CD4-positive, alpha-beta T cell treated with Interleukin-17A for 1 hour (primary cell): Measurements from ENCODE around the gene APOM.

ENCODE experiments used
- DNase-seq: peaks from one replicate; pipeline ENCODE4 v3.0.0-alpha.2; 2020

The APOM gene

GRCh38 chr6:31686483-31686882 lies 30.8 kb downstream of the APOM start:
- DNase-seq: no peak

GRCh38 chr6:31687321-31687720 lies 31.6 kb downstream of the APOM start:
- no peak for DNase-seq

GRCh38 chr6:31687860-31688693 lies 32.4 kb downstream of the APOM start:
- DNase-seq: no peak

GRCh38 chr6:31689249-31690110 lies 33.8 kb downstream of the APOM start:
- no peak for DNase-seq

GRCh38 chr6:31690231-31691077 lies 34.8 kb downstream of the APOM start:
- no peak for DNase-seq

- DNase-seq: no peak
Measured at GRCh38 chr6:31691078-31691463, 35.4 kb downstream of the APOM start.

GRCh38 chr6:31691564-31692108 lies 35.9 kb downstream of the APOM start:
- DNase-seq: no peak

- no peak for DNase-seq
Measured at GRCh38 chr6:31692353-31692752, 36.7 kb downstream of the APOM start.

- no peak for DNase-seq
Measured at GRCh38 chr6:31692886-31693285, 37.2 kb downstream of the APOM start.

- DNase-seq: no peak
Measured at GRCh38 chr6:31693535-31693934, 37.8 kb downstream of the APOM start.

GRCh38 chr6:31697555-31697954 lies 41.9 kb downstream of the APOM start:
- DNase-seq: no peak

GRCh38 chr6:31700740-31701401 lies 45.2 kb downstream of the APOM start:
- no peak for DNase-seq

GRCh38 chr6:31701666-31702404 lies 46.1 kb downstream of the APOM start:
- no peak for DNase-seq

GRCh38 chr6:31702405-31702818 lies 46.7 kb downstream of the APOM start:
- peak; percentile 5 for DNase-seq

GRCh38 chr6:31702819-31703716 lies 47.4 kb downstream of the APOM start, which contains the start of gene ABHD16A:
ABHD16A (minus strand) TSS chr6:31703324; CDS start chr6:31703281, 43 bp downstream.
- DNase-seq: peak; percentile 98

GRCh38 chr6:31705931-31706330 lies 50.2 kb downstream of the APOM start:
- no peak for DNase-seq

GRCh38 chr6:31706599-31706998 lies 50.9 kb downstream of the APOM start, which contains the start of gene LY6G6F:
LY6G6F (plus strand) TSS chr6:31706866; CDS start chr6:31706907, 41 bp downstream.
- DNase-seq: no peak

- DNase-seq: no peak
Measured at GRCh38 chr6:31707701-31708100, 52.0 kb downstream of the APOM start.
